ES-I3 (cell line): ENCODE data around the gene HSPB9.

Experiments
- H3K36me3 ChIP-seq: 2 replicates; pipeline ENCODE4 v1.6.1; 2013; ENCODE audit warnings: mild to moderate bottlenecking, low read length, control low read depth, moderate library complexity; ENCODE audit not compliant: insufficient read depth
- H3K4me1 ChIP-seq: 2 replicates; pipeline ENCODE4 v1.6.1; 2013; ENCODE audit warnings: mild to moderate bottlenecking, control low read depth, low read length; ENCODE audit not compliant: insufficient read depth
- H3K9ac ChIP-seq: 2 replicates; pipeline ENCODE4 v1.6.1; 2013; ENCODE audit warnings: low read depth, mild to moderate bottlenecking, low read length, moderate library complexity
- H3K9me3 ChIP-seq: 2 replicates; pipeline ENCODE4 v1.6.1; 2013; ENCODE audit warnings: mild to moderate bottlenecking, low read length, moderate library complexity; ENCODE audit not compliant: control insufficient read depth, insufficient read depth

Gene HSPB9

DNA sequence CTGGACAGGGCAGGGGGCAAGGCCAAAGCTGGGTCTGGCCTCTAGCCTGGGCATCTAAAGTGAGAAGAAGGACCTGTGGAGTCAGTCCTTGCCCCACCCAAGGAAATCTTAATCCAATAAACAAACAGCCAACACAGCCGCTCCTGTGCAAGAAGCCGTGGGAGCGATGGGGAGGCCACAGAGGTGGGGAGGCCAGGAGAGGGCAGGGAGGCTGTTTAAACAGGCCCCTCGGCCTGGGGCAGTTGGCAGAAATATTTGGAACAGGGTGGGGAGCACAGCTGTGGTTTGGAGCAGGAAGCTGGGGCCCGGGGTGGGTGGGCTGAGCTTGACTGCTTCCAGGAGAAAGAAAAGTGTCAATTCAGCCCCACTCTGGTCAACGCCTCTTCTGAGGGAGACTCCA, 29.7 kb upstream of the HSPB9 start:
- Histone ChIP-seq H3K9me3 (no peaks in the 10 kb centered on the region), H3K4me1 (peaks cover 16% of the 10 kb centered on the region; the same call in 1 of the 2 replicates), H3K36me3 (no peaks in the 10 kb centered on the region), H3K9ac (no peak overlapping the region)

DNA sequence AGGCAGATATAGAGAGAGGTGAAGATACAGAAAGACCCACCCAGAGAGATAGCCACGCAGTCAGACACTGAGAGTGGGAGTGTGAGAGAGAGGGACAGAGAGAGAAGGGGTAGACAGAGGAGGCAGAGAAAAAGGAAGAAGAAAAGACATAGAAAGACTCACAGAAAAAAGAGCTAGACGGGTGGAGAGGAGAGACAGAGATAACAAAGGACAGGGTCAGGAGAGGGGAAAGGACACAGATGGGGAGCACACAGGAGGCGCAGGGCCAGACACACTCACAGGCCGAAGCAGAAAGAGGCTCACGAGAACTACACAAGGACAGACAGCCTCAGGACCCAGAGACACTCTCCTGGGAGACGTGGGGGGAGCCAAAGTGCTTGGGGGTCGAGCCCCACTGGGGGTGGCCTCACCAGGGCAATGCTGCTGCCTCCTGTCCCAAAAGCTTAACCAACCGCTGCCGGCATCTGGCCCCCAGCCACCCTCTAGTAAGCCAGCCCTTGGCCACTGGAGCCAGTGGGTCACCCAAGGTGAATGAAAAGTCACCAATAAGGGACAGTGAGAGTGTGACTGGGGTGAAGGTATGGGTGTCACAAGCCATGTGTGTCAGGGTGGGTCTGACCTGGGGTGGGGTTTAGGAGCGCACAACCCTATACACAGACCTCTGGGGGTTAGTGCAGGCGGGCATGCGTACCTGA, 28.1 kb upstream of the HSPB9 start:
- Histone ChIP-seq H3K4me1 (peaks cover 16% of the 10 kb centered on the region; the same call in 1 of the 2 replicates), H3K36me3 (no peaks in the 10 kb centered on the region), H3K9ac (no peak overlapping the region), H3K9me3 (no peaks in the 10 kb centered on the region)

DNA sequence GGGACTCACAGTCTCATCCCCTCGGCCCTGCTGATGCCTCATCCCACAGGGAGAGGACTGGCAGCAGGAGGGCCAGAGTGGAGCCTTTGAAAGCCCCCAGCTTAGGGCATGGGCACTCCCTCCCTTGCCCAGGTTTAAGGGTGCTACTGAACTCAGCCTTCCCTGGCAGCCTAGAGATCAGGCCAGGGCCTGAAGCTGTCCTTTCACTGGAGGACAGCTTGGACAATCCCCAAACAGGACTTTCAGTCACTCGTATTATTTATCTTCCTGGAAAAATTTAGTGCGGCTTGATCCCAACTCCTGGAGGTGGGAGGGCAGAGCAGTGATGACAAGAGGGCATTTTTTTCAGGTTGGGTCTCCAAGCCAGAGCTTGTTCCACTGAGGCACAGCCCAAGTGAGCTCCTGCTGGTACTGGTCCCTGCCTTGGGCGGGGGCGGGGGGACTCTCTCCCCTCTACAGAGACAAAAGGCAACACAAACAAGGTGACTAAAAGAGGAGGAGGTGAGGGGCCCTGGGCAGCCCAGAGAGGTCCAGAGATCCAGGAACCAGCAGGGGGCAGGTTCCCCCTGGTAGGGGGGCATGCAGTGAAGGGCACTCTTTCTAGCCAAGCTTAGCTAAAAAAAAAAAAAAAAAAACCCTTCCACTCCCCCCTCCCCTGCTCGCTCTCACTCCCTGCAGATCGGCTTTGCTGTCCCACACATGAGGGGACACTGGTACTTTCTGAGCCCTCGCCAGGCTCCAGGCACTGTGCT, 26.1 kb upstream of the HSPB9 start:
- no peaks in the 10 kb centered on the region for H3K9me3 ChIP-seq
- H3K36me3 ChIP-seq, result no peaks in the 10 kb centered on the region
- H3K9ac ChIP-seq, result no peak overlapping the region
- peaks cover 16% of the 10 kb centered on the region; the same call in 1 of the 2 replicates for H3K4me1 ChIP-seq

DNA sequence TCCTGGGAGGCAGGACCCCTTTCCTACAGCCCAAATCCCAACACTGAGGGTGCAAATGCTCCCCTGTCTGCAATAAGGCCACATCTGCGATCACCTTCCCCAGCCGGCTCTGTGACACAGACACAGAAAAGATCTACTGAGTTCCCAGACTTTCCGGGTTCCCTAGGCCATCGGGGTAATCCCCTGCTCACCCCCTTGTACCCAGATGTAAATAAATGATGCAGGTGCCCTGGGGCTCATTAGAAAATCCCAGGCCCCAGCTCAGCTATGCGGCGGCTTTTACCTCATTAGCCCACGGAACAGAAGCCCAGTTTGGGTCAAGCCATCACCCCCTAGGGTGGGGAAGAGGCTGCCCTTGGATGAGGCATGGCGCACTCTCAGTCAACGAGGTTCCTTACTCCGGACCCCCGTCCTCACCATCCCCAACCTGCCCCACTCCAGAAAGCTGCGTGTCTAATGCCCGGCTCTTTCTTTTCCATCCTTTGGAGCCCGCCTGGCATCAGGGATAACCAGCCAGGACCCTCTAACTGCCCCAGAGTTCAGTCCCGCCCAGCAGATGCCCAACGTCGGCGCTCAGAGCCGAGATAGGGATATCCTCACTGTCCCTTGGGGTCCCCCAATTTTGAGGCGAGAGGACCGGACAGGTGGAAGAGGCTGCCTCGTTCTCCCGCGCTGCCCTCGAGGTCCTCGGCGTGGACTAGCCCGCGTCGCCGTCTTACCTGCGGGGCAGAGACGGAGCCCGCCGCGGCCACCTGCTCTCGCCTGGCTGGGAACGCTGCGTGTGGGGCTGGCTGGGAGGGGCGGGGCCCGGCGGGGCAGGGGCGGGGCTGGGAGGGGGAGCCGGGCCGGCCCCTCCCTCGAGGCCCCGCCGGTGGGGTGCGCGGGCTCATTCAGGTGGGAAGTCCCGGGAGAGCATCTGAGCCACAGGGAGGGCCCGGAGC, 24.6 kb upstream of the HSPB9 start, which contains the start of gene ZNF385C:
Gene ZNF385C, minus strand, starts transcription at position 783 of the 941 bp plus-strand sequence. CDS start 35,417 bp downstream, outside the sequence.
- H3K4me1 ChIP-seq, result peaks cover 12% of the 10 kb centered on the region; the same call in 1 of the 2 replicates
- no peaks in the 10 kb centered on the region for H3K36me3 ChIP-seq
- H3K9me3 ChIP-seq, result no peaks in the 10 kb centered on the region
- peak within 1 kb of the TSS; percentile 37 for H3K9ac ChIP-seq

- no peaks in the 10 kb centered on the region for H3K36me3 ChIP-seq
- H3K9me3 ChIP-seq, result no peaks in the 10 kb centered on the region
- no peak overlapping the region; the same call in 1 of the 2 replicates for H3K9ac ChIP-seq
- peaks cover 12% of the 10 kb centered on the region; the same call in 1 of the 2 replicates for H3K4me1 ChIP-seq
Measured at GRCh38 chr17:42098730-42099399, 23.7 kb upstream of the HSPB9 start.

- Histone ChIP-seq H3K9ac (no peak overlapping the region), H3K4me1 (peaks cover 9% of the 10 kb centered on the region; the same call in 1 of the 2 replicates), H3K9me3 (no peaks in the 10 kb centered on the region)
Measured at GRCh38 chr17:42101513-42102292, 20.9 kb upstream of the HSPB9 start.

GRCh38 chr17:42103221-42103954, 19.2 kb upstream of the HSPB9 start:
- Histone ChIP-seq H3K4me1 (peaks cover 6% of the 10 kb centered on the region; the same call in 1 of the 2 replicates), H3K9me3 (no peaks in the 10 kb centered on the region), H3K36me3 (no peaks in the 10 kb centered on the region), H3K9ac (no peak overlapping the region)

More at GRCh38 chr17:42101513-42102292, 20.9 kb upstream of the HSPB9 start:
- no peaks in the 10 kb centered on the region for H3K36me3 ChIP-seq

GRCh38 chr17:42104264-42104663, 18.3 kb upstream of the HSPB9 start:
- Histone ChIP-seq H3K9ac (no peak overlapping the region), H3K9me3 (no peaks in the 10 kb centered on the region), H3K36me3 (no peaks in the 10 kb centered on the region), H3K4me1 (peaks cover 6% of the 10 kb centered on the region; the same call in 1 of the 2 replicates)

DNA sequence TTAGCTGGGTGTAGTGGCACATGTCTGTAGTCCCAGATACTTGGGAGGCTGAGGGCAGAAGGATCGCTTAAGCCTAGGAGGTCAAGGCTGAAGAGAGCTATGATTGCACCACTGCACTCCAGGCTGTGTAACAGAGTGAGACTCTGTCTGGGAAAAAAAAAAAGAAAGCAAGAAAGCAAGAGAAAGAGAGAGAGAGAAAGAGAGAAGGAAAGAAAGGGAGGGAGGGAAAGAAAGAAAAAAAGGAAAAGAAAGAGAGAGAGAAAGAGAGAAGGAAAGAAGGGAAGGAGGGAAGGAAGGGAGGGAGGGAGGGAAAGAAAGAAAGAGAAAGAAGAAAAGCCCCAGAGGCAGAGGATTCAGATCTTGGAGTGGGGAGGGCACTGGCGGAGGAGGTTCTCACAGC, 16.6 kb upstream of the HSPB9 start:
- peaks cover 6% of the 10 kb centered on the region; the same call in 1 of the 2 replicates for H3K4me1 ChIP-seq
- H3K9me3 ChIP-seq, result no peaks in the 10 kb centered on the region
- H3K9ac ChIP-seq, result no peak overlapping the region
- no peaks in the 10 kb centered on the region for H3K36me3 ChIP-seq

GRCh38 chr17:42107124-42107523, 15.5 kb upstream of the HSPB9 start:
- Histone ChIP-seq H3K9ac (peak overlapping the region; percentile 37; the same call in 1 of the 2 replicates), H3K36me3 (no peaks in the 10 kb centered on the region), H3K9me3 (no peaks in the 10 kb centered on the region), H3K4me1 (peaks cover 6% of the 10 kb centered on the region; the same call in 1 of the 2 replicates)

GRCh38 chr17:42107597-42108576, 14.7 kb upstream of the HSPB9 start:
- H3K9ac ChIP-seq, result peak overlapping the region; percentile 37; the same call in 1 of the 2 replicates
- peaks cover 9% of the 10 kb centered on the region; the same call in 1 of the 2 replicates for H3K4me1 ChIP-seq
- no peaks in the 10 kb centered on the region for H3K9me3 ChIP-seq
- no peaks in the 10 kb centered on the region for H3K36me3 ChIP-seq
